GM19023 (cell line): ENCODE results near the gene MROH2A.

Source experiments
- ATAC-seq: cut with Tn5 transposase; IDR thresholded peaks from one replicate; pipeline ENCODE4 v1.9.1; 2021; ENCODE audit warnings: mild to moderate bottlenecking, moderate library complexity; ENCODE audit not compliant: unreplicated experiment

Gene MROH2A

GRCh38 chr2:233764761-233765160 is 13.4 kb upstream of the MROH2A start:
- ATAC-seq, result no peak

GRCh38 chr2:233766416-233766815 is 11.7 kb upstream of the MROH2A start:
- no peak for ATAC-seq

- no peak for ATAC-seq
Measured at GRCh38 chr2:233768076-233768475, 10.1 kb upstream of the MROH2A start.

- ATAC-seq, result no peak
Measured at GRCh38 chr2:233769260-233769659, 8.9 kb upstream of the MROH2A start.

- no peak for ATAC-seq
Measured at GRCh38 chr2:233772153-233772552, 6.0 kb upstream of the MROH2A start.

GRCh38 chr2:233772583-233772982 is 5.5 kb upstream of the MROH2A start:
- no peak for ATAC-seq

GRCh38 chr2:233773854-233774253 is 4.3 kb upstream of the MROH2A start:
- no peak for ATAC-seq

GRCh38 chr2:233775414-233775813 is 2.7 kb upstream of the MROH2A start:
- ATAC-seq, result no peak

GRCh38 chr2:233779722-233780121 is 1.6 kb downstream of the MROH2A start:
- ATAC-seq, result no peak

GRCh38 chr2:233780771-233781170 is 2.6 kb downstream of the MROH2A start:
- ATAC-seq, result no peak

GRCh38 chr2:233789554-233789953 is 11.4 kb downstream of the MROH2A start:
- no peak for ATAC-seq

GRCh38 chr2:233791151-233791882 is 13.2 kb downstream of the MROH2A start:
- no peak for ATAC-seq

- no peak for ATAC-seq
Measured at GRCh38 chr2:233791883-233792329, 13.8 kb downstream of the MROH2A start.

- ATAC-seq, result no peak
Measured at GRCh38 chr2:233792720-233793119, 14.6 kb downstream of the MROH2A start.

- no peak for ATAC-seq
Measured at GRCh38 chr2:233793465-233794127, 15.5 kb downstream of the MROH2A start.

GRCh38 chr2:233794128-233794658 is 16.1 kb downstream of the MROH2A start:
- no peak for ATAC-seq

GRCh38 chr2:233795735-233796171 is 17.6 kb downstream of the MROH2A start:
- ATAC-seq, result no peak

GRCh38 chr2:233796254-233796653 is 18.1 kb downstream of the MROH2A start:
- no peak for ATAC-seq

GRCh38 chr2:233798335-233799086 is 20.4 kb downstream of the MROH2A start:
- no peak for ATAC-seq

GRCh38 chr2:233799087-233799665 is 21.0 kb downstream of the MROH2A start:
- ATAC-seq, result no peak

GRCh38 chr2:233799716-233800115 is 21.6 kb downstream of the MROH2A start:
- no peak for ATAC-seq
